K562 (cell line): Measurements from ENCODE around the gene UBXN2A. TPM values are rescaled to one million over a fixed set of nuclear protein-coding genes. Genes with fewer than 3 reads are reported as not detected.

Experiments
- C11orf30 ChIP-seq: fragments of 450-650 bp; IDR thresholded peaks from 2 replicates; pipeline ENCODE4 v1.6.1; 2016; ENCODE audit warnings: low read depth, mild to moderate bottlenecking
- CEBPG ChIP-seq, 3 experiments: fragments of 200-800 bp in 1 of 3; sonication (Bioruptor generic) in 1 of 3; sonication (generic) in 1 of 3; formaldehyde crosslinking in 1 of 3; IDR thresholded peaks in 2 of 3; conservative IDR thresholded peaks in 1 of 3; 2 replicates each; pipeline versions ENCODE4 v1.6.1 to v1.8.0; 2016 to 2022; ENCODE audit warnings: missing compliant biosample characterization in 2 of 3, missing genetic modification characterization in 2 of 3, mild to moderate bottlenecking in 1 of 3, missing genetic modification reagents in 1 of 3
- CREM ChIP-seq: IDR thresholded peaks from 2 replicates; pipeline ENCODE4 v1.6.1; 2014; ENCODE audit warnings: antibody characterized with exemption, low read depth
- FOSL1 ChIP-seq: fragments of 200-800 bp; sonication (Bioruptor generic); conservative IDR thresholded peaks from 2 replicates; pipeline ENCODE4 v1.6.1; 2016; ENCODE audit warnings: missing genetic modification characterization, missing compliant biosample characterization
- FOXK1 ChIP-seq: sonication (generic); formaldehyde crosslinking; IDR thresholded peaks from 2 replicates; pipeline ENCODE4 v1.8.0; 2022; ENCODE audit warnings: missing genetic modification reagents, mild to moderate bottlenecking, borderline replicate concordance
- FOXK2 ChIP-seq, 2 experiments: fragments of 450-650 bp; IDR thresholded peaks in 1 of 2; conservative IDR thresholded peaks in 1 of 2; 2 replicates each; pipeline ENCODE4 v1.6.1; 2016; ENCODE audit warnings: low read depth in 2 of 2, mild to moderate bottlenecking in 1 of 2
- HCFC1 ChIP-seq: IDR thresholded peaks from 2 replicates; pipeline ENCODE4 v1.6.1; 2012; ENCODE audit warnings: low read depth, low read length, improper control_type of control experiment
- HLTF ChIP-seq: fragments of 450-650 bp; IDR thresholded peaks from 2 replicates; pipeline ENCODE4 v1.6.1; 2016
- KDM2B ChIP-seq: fragments of 250-450 bp; sonication (Bioruptor Pico); IDR thresholded peaks from 2 replicates; pipeline ENCODE4 v1.8.0; 2021; ENCODE audit warnings: mild to moderate bottlenecking, moderate library complexity
- KLF13 ChIP-seq: fragments of 450-650 bp; IDR thresholded peaks from 2 replicates; pipeline ENCODE4 v1.6.1; 2016; ENCODE audit warnings: missing genetic modification characterization, low read depth, mild to moderate bottlenecking, missing compliant biosample characterization, moderate library complexity, borderline replicate concordance
- KLF6 ChIP-seq: fragments of 250-450 bp; sonication (Bioruptor Pico); IDR thresholded peaks from 2 replicates; pipeline ENCODE4 v1.4.0; 2020; ENCODE audit warnings: mild to moderate bottlenecking, moderate library complexity, borderline replicate concordance
- MYBL2 ChIP-seq, 2 experiments: fragments of 450-650 bp in 1 of 2; sonication (generic) in 1 of 2; formaldehyde crosslinking in 1 of 2; IDR thresholded peaks; 2 replicates each; pipeline versions ENCODE4 v1.6.1 to v1.8.1; 2017 to 2022; ENCODE audit warnings: borderline replicate concordance in 1 of 2, inconsistent platforms in 1 of 2, low read depth in 1 of 2, mild to moderate bottlenecking in 1 of 2, missing genetic modification reagents in 1 of 2, moderate library complexity in 1 of 2
- NEUROD1 ChIP-seq: fragments of 150-350 bp; IDR thresholded peaks from 2 replicates; pipeline ENCODE4 v1.6.1; 2014; ENCODE audit warnings: borderline replicate concordance, low read length, low read depth; ENCODE audit not compliant: partially characterized antibody
- NFATC3 ChIP-seq: fragments of 450-650 bp; IDR thresholded peaks from 2 replicates; pipeline ENCODE4 v1.6.1; 2017; ENCODE audit warnings: mild to moderate bottlenecking
- POLR2G ChIP-seq: fragments of 200-400 bp; formaldehyde crosslinking; IDR thresholded peaks from 2 replicates; pipeline ENCODE4 v1.6.1; 2017; ENCODE audit warnings: low read depth, mild to moderate bottlenecking, antibody characterized with exemption, low read length, moderate library complexity
- RB1 ChIP-seq: fragments of 450-650 bp; IDR thresholded peaks from 2 replicates; pipeline ENCODE4 v1.6.1; 2017; ENCODE audit warnings: low read depth, mild to moderate bottlenecking
- SMAD2 ChIP-seq: fragments of 150-350 bp; IDR thresholded peaks from 2 replicates; pipeline ENCODE4 v1.6.1; 2014; ENCODE audit warnings: low read depth, mild to moderate bottlenecking, low read length
- SP1 ChIP-seq: sonication (generic); formaldehyde crosslinking; IDR thresholded peaks from 2 replicates; pipeline ENCODE4 v1.8.1; 2022; ENCODE audit warnings: mild to moderate bottlenecking, missing genetic modification reagents
- TAF1 ChIP-seq: IDR thresholded peaks from 2 replicates; pipeline ENCODE4 v1.6.1; 2011; ENCODE audit warnings: mild to moderate bottlenecking, low read length, moderate library complexity; ENCODE audit not compliant: insufficient read depth, control insufficient read depth, severe bottlenecking; ENCODE audit errors: extremely low read depth
- ZBTB8A ChIP-seq: fragments of 450-650 bp; IDR thresholded peaks from 2 replicates; pipeline ENCODE4 v1.6.1; 2018; ENCODE audit warnings: mild to moderate bottlenecking, moderate library complexity; ENCODE audit not compliant: partially characterized antibody
- ZNF121 ChIP-seq: sonication (generic); formaldehyde crosslinking; conservative IDR thresholded peaks from 2 replicates; pipeline ENCODE4 v1.8.0; 2022; ENCODE audit warnings: missing genetic modification reagents
- ZNF124 ChIP-seq: sonication (generic); formaldehyde crosslinking; IDR thresholded peaks from 2 replicates; pipeline ENCODE4 v1.8.1; 2022; ENCODE audit warnings: missing genetic modification reagents
- ZNF3 ChIP-seq: fragments of 250-450 bp; sonication (Bioruptor Pico); IDR thresholded peaks from 2 replicates; pipeline ENCODE4 v1.5.0; 2021; ENCODE audit warnings: mild to moderate bottlenecking, moderate library complexity
- ZSCAN32 ChIP-seq: fragments of 450-650 bp; formaldehyde crosslinking; IDR thresholded peaks from 2 replicates; pipeline ENCODE4 v1.4.0; 2020; ENCODE audit warnings: mild to moderate bottlenecking, moderate library complexity
- polyA plus RNA-seq, 8 experiments: library from polyadenylated mRNA; depleted of rRNA in 4 of 8; stranded (reverse) in 5 of 8; unstranded in 3 of 8; fragments of >200 nt; fragmentation: Nextera tagmentation in 2 of 8; fragmentation: Illumina TruSeq in 1 of 8; extraction: Ambion mirVana in 2 of 8; extraction: Trizol in 1 of 8; gene quantifications; 2 replicates each; pipeline versions ENCODE4 v1.2.1 to v1.2.3, GENCODE V29; 2011 to 2014; ENCODE audit warnings: inconsistent platforms in 1 of 8, missing spikeins in 1 of 8
- total RNA-seq, 7 experiments: library from RNA; depleted of rRNA in 6 of 7; stranded (reverse); fragments of >200 nt in 6 of 7; fragmentation: Illumina TruSeq in 2 of 7; extraction: Trizol in 2 of 7; gene quantifications; 2 replicates each; pipeline versions ENCODE4 v1.2.1 to v1.2.3, GENCODE V29; 2011 to 2021; ENCODE audit warnings: low replicate concordance in 1 of 7
- TF ChIP-seq, protein P1 (sequence below): fragments of 250-450 bp; sonication (Bioruptor Pico); IDR thresholded peaks from 2 replicates; pipeline ENCODE4 v1.6.1; 2021; ENCODE audit warnings: mild to moderate bottlenecking

The UBXN2A gene
- total and polyA plus RNA-seq, 9 of the 15 experiments (the other 6 are each of a cell fraction or from before 2014, with no cell fraction given), result 3.4 to 25.6 (median 16.0) TPM

DNA sequence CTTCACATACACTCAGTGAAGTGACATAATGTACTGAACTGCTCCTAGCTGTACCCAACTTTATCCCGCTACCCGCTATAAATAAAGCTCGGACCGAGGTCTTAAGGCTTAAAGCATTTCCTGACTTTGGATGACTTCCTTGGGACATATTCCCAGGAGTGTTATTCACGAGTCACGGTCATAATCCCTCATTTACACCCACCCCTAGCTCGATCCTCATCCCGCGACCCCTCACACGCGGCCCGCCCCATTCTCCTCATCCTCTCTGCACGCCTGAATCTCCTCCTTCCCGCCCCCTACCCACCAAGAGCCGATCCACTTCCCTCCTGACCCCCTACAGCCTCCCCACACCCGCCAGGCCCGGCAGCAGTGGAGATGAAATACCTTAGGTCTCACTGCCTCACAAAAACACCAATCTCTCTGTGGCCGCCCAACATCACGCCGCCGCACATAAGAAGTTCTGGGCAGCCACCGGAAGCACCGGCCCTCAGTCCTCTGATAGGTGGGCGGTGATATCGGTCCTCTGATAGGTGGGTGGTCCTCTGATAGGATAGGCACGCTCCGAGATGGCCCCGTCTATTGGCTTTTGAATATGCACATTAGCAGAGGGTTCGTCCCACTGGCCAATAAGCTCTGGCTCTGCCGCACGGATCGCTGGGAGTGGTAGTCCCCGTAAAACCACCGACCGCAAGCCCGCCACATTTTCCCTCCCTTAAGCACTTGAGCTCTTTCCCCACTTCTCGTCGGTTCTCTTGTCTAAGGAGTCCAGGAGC, 106.9 kb downstream of the UBXN2A start, which contains the start of gene WDCP (continued):
- TF ChIP-seq KDM2B (CRISPR knock-in tag) (no peak), POLR2G (peak; percentile 91), FOSL1 (tag) (no peak), C11orf30 (peak; percentile 39), FOXK1 (CRISPR knock-in tag) (no peak), KLF13 (tag) (no peak), CREM (peak; percentile 51; the same call in 1 of the 2 replicates), HCFC1 (peak; percentile 92), ZNF121 (CRISPR knock-in tag) (no peak), RB1 (no peak), KLF6 (CRISPR knock-in tag) (no peak), HLTF (peak; percentile 77), TAF1 (peak; percentile 95), SMAD2 (no peak), ZSCAN32 (CRISPR knock-in tag) (no peak), SP1 (CRISPR knock-in tag) (peak; percentile 68), CEBPG (CRISPR knock-in tag; IDR thresholded peaks at IDR 0.05) (no peak), CEBPG (tag; conservative IDR thresholded peaks at IDR 0.05 in 1 of 2, IDR thresholded peaks at IDR 0.05 in 1 of 2) (no peak), ZNF124 (CRISPR knock-in tag) (no peak), ZNF3 (CRISPR knock-in tag) (no peak), FOXK2 (conservative IDR thresholded peaks at IDR 0.05 in 1 of 2, IDR thresholded peaks at IDR 0.05 in 1 of 2; ENCODE audit: low read depth in 2 of 2) (peak; percentile 23 to 53; a peak in 1 of 4 replicates), ZBTB8A (no peak), NEUROD1 (peak; percentile 80), MYBL2 (IDR thresholded peaks at IDR 0.05; ENCODE audit: low read depth) (no peak), MYBL2 (CRISPR knock-in tag; IDR thresholded peaks at IDR 0.05; ENCODE audit: borderline replicate concordance) (no peak), NFATC3 (no peak)
- TF ChIP-seq, protein P1, sequence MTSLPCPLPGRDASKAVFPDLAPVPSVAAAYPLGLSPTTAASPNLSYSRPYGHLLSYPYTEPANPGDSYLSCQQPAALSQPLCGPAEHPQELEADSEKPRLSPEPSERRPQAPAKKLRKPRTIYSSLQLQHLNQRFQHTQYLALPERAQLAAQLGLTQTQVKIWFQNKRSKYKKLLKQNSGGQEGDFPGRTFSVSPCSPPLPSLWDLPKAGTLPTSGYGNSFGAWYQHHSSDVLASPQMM, result no peak
